Natural killer cell treated with Interleukin-12 subunit alpha and Interleukin-12 subunit beta and Interleukin-15 and Interleukin-18, amount 100 ng/mL, for 72 hours (primary cell): ENCODE data around the gene NFIC. TPM values are rescaled to one million over a fixed set of nuclear protein-coding genes. Genes with fewer than 3 reads are reported as not detected.
"Not testable (repeated sequence)": the region's sequence is repeated elsewhere in the genome, so short reads cannot be mapped to it uniquely, and the experiment has no call there.

ENCODE experiments used
- ATAC-seq, 2 donors: fragments of 150-1000 bp; cut with Tn5 transposase in 1 of 2; sonication (Bioruptor Pico), chemical (Tn5 transposase) in 1 of 2; 2 replicates each; pipeline ENCODE4 v1.10.0; 2021
- DNase-seq: peaks from one replicate; pipeline ENCODE4 v3.0.0; 2022; ENCODE audit warnings: low spot score
- H3K27ac Mint-ChIP-seq, 2 donors: 1 replicate in 1 of 2; 2 replicates in 1 of 2; pipeline ENCODE4 v1.8.0; 2022; ENCODE audit warnings: mixed read lengths in 2 of 2, mild to moderate bottlenecking in 1 of 2, moderate library complexity in 1 of 2
- H3K27me3 Mint-ChIP-seq, 2 donors: 1 replicate in 1 of 2; 2 replicates in 1 of 2; pipeline ENCODE4 v1.8.0; 2022; ENCODE audit warnings: mixed read lengths in 2 of 2
- H3K36me3 Mint-ChIP-seq: one replicate; pipeline ENCODE4 v1.8.0; 2022; ENCODE audit warnings: mixed read lengths
- H3K4me1 Mint-ChIP-seq, 2 donors: 1 replicate in 1 of 2; 2 replicates in 1 of 2; pipeline ENCODE4 v1.8.0; 2022; ENCODE audit warnings: low read depth in 2 of 2, mixed read lengths in 2 of 2, mild to moderate bottlenecking in 1 of 2
- H3K4me3 Mint-ChIP-seq: one replicate; pipeline ENCODE4 v1.8.0; 2022; ENCODE audit warnings: mixed read lengths
- H3K9me3 Mint-ChIP-seq: 2 replicates; pipeline ENCODE4 v1.8.0; 2022; ENCODE audit warnings: mixed read lengths
- total RNA-seq, 2 donors: library from RNA; stranded (reverse); gene quantifications; one replicate each; pipeline ENCODE4 v1.2.3, GENCODE V29; 2022

The NFIC gene
- total RNA-seq, 2 donors from 2014 or later, result 21.4 to 41.7 TPM

DNA sequence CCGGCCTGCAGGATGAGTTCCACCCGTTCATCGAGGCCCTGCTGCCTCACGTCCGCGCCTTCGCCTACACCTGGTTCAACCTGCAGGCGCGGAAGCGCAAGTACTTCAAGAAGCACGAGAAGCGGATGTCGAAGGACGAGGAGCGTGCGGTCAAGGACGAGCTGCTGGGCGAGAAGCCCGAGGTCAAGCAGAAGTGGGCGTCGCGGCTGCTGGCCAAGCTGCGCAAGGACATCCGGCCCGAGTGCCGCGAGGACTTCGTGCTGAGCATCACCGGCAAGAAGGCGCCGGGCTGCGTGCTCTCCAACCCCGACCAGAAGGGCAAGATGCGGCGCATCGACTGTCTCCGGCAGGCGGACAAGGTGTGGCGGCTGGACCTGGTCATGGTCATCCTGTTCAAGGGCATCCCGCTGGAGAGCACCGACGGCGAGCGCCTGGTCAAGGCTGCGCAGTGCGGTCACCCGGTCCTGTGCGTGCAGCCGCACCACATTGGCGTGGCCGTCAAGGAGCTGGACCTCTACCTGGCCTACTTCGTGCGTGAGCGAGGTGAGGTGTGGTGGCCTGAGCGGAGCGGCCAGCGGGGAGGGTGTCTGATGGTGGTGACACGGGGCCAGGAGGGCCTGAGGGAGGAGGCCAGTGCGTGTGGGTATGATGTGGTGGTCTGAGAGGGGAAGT lies 15.5 kb downstream of the NFIC start:
- ATAC-seq (peak in 1 of 2 donors; percentile 29), DNase-seq (no peak)
- no peak overlapping the region for H3K4me3 Mint-ChIP-seq
- H3K27me3 Mint-ChIP-seq, result no peaks in the 10 kb centered on the region
- H3K9me3 Mint-ChIP-seq, result no peaks in the 10 kb centered on the region
- H3K27ac Mint-ChIP-seq, result no peak overlapping the region
- H3K4me1 Mint-ChIP-seq, result peaks cover 8% of the 10 kb centered on the region in 2 donors
- H3K36me3 Mint-ChIP-seq, result no peaks in the 10 kb centered on the region

DNA sequence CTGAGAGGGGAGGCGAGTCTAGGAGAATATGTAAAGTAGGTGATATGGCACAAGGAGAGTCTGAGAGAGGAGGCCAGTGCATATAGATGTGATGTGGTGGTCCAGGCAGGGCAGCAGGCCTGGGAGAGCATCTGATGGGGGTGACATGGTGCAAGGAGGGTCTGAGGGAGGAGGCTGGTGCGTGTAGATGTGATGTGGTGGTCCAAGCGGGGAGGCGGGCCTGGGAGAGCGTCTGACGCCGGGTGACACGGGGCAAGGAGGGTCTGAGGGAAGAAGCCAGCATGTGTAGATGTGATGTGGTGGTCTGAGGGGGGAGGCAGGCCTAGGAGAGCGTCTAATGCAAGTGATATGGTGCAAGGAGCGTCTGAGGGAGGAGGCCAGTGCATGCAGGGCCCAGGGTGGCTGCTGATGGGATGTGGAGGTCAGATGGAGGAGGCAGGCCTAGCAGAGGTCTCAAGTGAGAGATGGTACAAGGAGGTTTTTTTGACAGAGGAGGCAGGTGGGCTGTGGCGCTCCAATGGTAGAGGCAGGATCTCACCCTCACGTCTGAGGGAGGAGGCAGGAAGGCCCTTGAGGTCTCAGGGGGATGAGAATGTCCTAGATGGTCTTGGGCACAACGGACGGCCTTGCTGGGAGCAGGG lies 16.2 kb downstream of the NFIC start:
- DNase-seq (no peak), ATAC-seq (no peak)
- Mint-ChIP-seq H3K9me3 (no peaks in the 10 kb centered on the region), H3K4me1 (peaks cover 8% of the 10 kb centered on the region in 2 donors), H3K27me3 (no peaks in the 10 kb centered on the region), H3K36me3 (no peaks in the 10 kb centered on the region), H3K27ac (no peak overlapping the region), H3K4me3 (no peak overlapping the region)

GRCh38 chr19:3383121-3383722 lies 16.8 kb downstream of the NFIC start:
- DNase-seq (no peak), ATAC-seq (no peak)
- Mint-ChIP-seq H3K27me3 (no peaks in the 10 kb centered on the region), H3K27ac (no peak overlapping the region), H3K9me3 (no peaks in the 10 kb centered on the region), H3K36me3 (no peaks in the 10 kb centered on the region), H3K4me1 (peaks cover 8% of the 10 kb centered on the region in 2 donors), H3K4me3 (no peak overlapping the region)

DNA sequence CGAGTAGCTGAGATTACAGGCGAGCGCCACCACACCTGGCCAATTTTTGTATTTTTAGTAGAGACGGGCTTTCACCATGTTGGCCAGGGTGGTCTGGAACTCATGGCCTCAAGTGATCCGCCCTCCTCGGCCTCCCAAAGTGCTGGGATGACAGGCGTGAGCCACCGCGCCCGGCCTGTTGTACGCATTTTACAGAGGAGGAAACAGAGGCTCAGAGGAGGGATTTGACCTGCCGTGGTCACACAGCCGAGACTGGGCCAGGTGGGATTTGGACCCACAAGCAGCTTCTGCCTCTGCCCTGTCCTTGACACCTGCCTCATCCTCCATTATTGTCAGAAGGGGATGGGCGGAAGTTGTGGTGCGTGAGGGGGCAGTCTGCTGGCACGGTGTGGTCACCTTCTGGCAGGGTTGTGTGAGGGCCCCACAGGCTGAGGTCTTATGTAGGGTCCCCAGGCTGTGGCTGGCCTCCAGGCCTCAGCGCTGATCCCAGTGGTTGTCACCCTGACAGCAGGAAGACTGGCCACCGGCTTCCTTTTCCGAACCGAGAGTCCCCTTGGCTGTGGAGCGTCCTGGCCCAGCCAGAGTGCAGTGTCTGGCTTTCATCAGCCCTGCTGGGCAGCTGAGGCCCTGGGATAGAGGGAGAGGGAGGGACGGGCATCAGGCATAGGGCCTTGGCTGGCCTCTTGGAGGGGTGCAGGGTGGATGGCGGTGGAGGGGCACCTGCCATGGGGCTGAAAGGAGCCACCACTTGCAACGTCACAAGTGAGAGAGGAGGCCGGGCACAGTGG lies 20.3 kb downstream of the NFIC start:
- no peaks in the 10 kb centered on the region for H3K36me3 Mint-ChIP-seq
- H3K9me3 Mint-ChIP-seq, result no peaks in the 10 kb centered on the region
- H3K27me3 Mint-ChIP-seq, result no peaks in the 10 kb centered on the region
- ATAC-seq (no peak), DNase-seq (no peak)
- no peak overlapping the region for H3K4me3 Mint-ChIP-seq
- peaks cover 8 to 10% of the 10 kb centered on the region in 2 donors for H3K4me1 Mint-ChIP-seq
- H3K27ac Mint-ChIP-seq, result no peak overlapping the region

GRCh38 chr19:3387645-3388589 lies 21.5 kb downstream of the NFIC start:
- H3K27ac Mint-ChIP-seq, result no peak overlapping the region

DNA sequence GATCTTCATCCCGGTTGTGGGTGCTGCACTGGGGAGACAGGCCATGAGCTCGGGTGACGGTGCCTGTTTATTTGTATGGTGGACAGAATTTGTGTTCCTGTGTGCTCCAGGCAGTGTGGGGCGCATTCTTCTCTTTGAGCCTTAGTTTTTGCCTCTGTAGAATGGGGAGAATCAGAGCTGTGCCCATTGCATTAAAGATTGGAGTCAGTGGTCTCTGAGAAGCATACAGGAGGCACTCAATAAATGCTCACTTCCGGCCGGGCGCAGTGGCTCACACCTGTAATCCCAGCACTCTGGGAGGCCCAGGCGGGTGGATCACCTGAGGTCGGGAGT lies 23.0 kb downstream of the NFIC start:
- no peak overlapping the region for H3K4me3 Mint-ChIP-seq
- peaks cover 0 to 2% of the 10 kb centered on the region in 2 donors for H3K4me1 Mint-ChIP-seq
- DNase-seq (no peak), ATAC-seq (no peak)
- H3K27ac Mint-ChIP-seq, result no peak overlapping the region
- no peaks in the 10 kb centered on the region for H3K27me3 Mint-ChIP-seq
- no peaks in the 10 kb centered on the region for H3K9me3 Mint-ChIP-seq
- no peaks in the 10 kb centered on the region for H3K36me3 Mint-ChIP-seq

More at GRCh38 chr19:3387645-3388589, 21.5 kb downstream of the NFIC start:
- H3K27me3 Mint-ChIP-seq, result no peaks in the 10 kb centered on the region
- ATAC-seq (peak in 1 of 2 donors; percentile 33), DNase-seq (no peak)
- H3K9me3 Mint-ChIP-seq, result no peaks in the 10 kb centered on the region
- no peak overlapping the region for H3K4me3 Mint-ChIP-seq
- H3K4me1 Mint-ChIP-seq, result peaks cover 0 to 2% of the 10 kb centered on the region in 2 donors
- no peaks in the 10 kb centered on the region for H3K36me3 Mint-ChIP-seq

- H3K4me3 Mint-ChIP-seq, result no peak overlapping the region
- no peak for ATAC-seq
- H3K4me1 Mint-ChIP-seq, result peaks cover 0 to 2% of the 10 kb centered on the region in 2 donors
- no peaks in the 10 kb centered on the region for H3K27me3 Mint-ChIP-seq
- DNase-seq, result no peak
- no peaks in the 10 kb centered on the region for H3K9me3 Mint-ChIP-seq
- no peak overlapping the region for H3K27ac Mint-ChIP-seq
- H3K36me3 Mint-ChIP-seq, result no peaks in the 10 kb centered on the region
These were observed 23.5 kb downstream of the NFIC start for GRCh38 chr19:3389876-3390371.

DNA sequence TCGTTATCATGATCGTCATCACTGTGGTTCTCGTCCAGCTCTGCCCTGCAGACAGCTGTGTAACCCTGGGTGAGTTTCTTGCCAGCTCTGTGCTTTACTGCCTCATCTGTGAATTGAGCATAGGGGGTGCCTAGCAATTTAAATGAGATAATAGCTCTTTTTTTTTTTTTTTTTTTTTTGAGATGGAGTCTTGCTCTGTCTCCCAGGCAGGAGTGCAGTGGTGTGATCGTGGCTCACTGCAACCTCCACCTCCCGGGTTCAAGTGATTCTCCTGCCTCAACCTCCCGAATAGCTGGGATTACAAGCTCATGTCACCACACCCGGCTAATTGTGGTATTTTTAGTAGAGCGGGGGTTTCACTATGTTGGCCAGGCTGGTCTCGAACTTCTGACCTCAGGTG lies 25.5 kb downstream of the NFIC start:
- H3K27me3 Mint-ChIP-seq, H3K36me3 Mint-ChIP-seq, DNase-seq, H3K27ac Mint-ChIP-seq, ATAC-seq, H3K4me3 Mint-ChIP-seq, H3K4me1 Mint-ChIP-seq, H3K9me3 Mint-ChIP-seq: not testable (repeated sequence)

- H3K4me1 Mint-ChIP-seq, result peaks cover 0 to 6% of the 10 kb centered on the region in 2 donors
- DNase-seq, result no peak
- ATAC-seq, result peak in 1 of 2 donors; percentile 26
- no peak overlapping the region for H3K4me3 Mint-ChIP-seq
- no peaks in the 10 kb centered on the region for H3K36me3 Mint-ChIP-seq
- H3K9me3 Mint-ChIP-seq, result no peaks in the 10 kb centered on the region
- no peak overlapping the region for H3K27ac Mint-ChIP-seq
- H3K27me3 Mint-ChIP-seq, result no peaks in the 10 kb centered on the region
These were observed 26.1 kb downstream of the NFIC start for GRCh38 chr19:3392480-3392879.

GRCh38 chr19:3396881-3397265 lies 30.5 kb downstream of the NFIC start:
- no peak for DNase-seq
- H3K9me3 Mint-ChIP-seq, result no peaks in the 10 kb centered on the region
- no peak overlapping the region for H3K27ac Mint-ChIP-seq

DNA sequence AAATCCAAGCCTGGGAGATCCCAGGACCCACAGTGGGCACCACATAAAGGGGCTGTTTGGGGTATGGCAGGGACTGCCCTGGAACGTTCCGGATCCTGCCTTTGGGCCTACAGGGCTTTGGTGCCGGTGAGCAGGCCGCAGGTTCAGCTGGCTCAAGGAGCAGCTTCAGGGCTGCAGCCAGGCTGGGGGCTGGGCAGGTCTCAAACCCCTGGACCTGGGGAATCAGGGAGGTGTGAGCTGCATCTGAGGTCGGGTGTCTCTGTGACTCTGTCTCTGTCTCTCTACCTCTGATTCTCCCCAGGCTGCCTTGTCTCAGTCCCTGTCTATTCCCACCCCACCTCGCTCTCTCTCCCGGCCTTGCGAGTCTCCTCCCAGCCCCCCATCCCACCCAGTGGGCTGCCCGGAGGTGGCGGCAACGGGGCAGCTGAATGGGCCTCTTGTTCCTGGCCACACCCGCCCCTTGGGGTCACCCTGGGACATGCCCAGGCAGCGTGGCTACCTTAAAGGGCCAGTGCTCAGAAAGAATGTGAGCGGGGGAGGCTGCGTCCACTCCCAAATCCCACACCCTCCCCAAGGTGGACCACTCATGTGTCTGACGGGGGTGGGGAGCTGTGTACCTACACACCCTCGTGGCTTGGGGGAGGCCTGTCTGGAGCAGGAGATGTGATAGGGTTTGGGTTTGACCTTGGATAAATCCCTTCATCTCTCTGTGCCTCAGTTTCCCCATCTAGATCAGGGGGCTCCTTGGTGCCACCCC lies 31.1 kb downstream of the NFIC start:
- no peaks in the 10 kb centered on the region for H3K36me3 Mint-ChIP-seq
- peaks cover 0 to 6% of the 10 kb centered on the region in 2 donors for H3K4me1 Mint-ChIP-seq
- no peak overlapping the region for H3K4me3 Mint-ChIP-seq
- H3K9me3 Mint-ChIP-seq, result no peaks in the 10 kb centered on the region
- H3K27ac Mint-ChIP-seq, result no peak overlapping the region
- DNase-seq (no peak), ATAC-seq (no peak)
- H3K27me3 Mint-ChIP-seq, result no peaks in the 10 kb centered on the region

More at GRCh38 chr19:3396881-3397265, 30.5 kb downstream of the NFIC start:
- Mint-ChIP-seq H3K27me3 (no peaks in the 10 kb centered on the region), H3K4me3 (no peak overlapping the region), H3K4me1 (peaks cover 0 to 4% of the 10 kb centered on the region in 2 donors), H3K36me3 (no peaks in the 10 kb centered on the region)
- no peak for ATAC-seq

- Mint-ChIP-seq H3K4me1 (peaks cover 0 to 8% of the 10 kb centered on the region in 2 donors), H3K36me3 (no peaks in the 10 kb centered on the region), H3K9me3 (no peaks in the 10 kb centered on the region), H3K4me3 (no peak overlapping the region), H3K27ac (no peak overlapping the region), H3K27me3 (no peaks in the 10 kb centered on the region)
- no peak for DNase-seq
- no peak for ATAC-seq
These were observed 31.9 kb downstream of the NFIC start for GRCh38 chr19:3398114-3398899.
